Right lobe of liver (tissue), 4 donors: Measurements from ENCODE around the gene HSPB9.

Experiments used
- POLR2A ChIP-seq: fragments of 450-650 bp; IDR thresholded peaks from one replicate; pipeline ENCODE4 v1.6.1; 2017; ENCODE audit warnings: antibody characterized with exemption, mild to moderate bottlenecking
- TF ChIP-seq, protein P1 (sequence below), 4 donors: fragments of 200-600 bp in 3 of 4; fragments of 450-650 bp in 1 of 4; IDR thresholded peaks; one replicate each; pipeline versions ENCODE4 v1.5.1 to v1.8.0; 2016 to 2022; ENCODE audit warnings: antibody characterized with exemption in 4 of 4, mild to moderate bottlenecking in 2 of 4
- donor health status: DM: no; HTN: no; CAD: no.
- donor health status: DM: no; HTN: no; CAD: no.
- donor health status: DM: no; HTN: yes; CAD: no.

DNA sequence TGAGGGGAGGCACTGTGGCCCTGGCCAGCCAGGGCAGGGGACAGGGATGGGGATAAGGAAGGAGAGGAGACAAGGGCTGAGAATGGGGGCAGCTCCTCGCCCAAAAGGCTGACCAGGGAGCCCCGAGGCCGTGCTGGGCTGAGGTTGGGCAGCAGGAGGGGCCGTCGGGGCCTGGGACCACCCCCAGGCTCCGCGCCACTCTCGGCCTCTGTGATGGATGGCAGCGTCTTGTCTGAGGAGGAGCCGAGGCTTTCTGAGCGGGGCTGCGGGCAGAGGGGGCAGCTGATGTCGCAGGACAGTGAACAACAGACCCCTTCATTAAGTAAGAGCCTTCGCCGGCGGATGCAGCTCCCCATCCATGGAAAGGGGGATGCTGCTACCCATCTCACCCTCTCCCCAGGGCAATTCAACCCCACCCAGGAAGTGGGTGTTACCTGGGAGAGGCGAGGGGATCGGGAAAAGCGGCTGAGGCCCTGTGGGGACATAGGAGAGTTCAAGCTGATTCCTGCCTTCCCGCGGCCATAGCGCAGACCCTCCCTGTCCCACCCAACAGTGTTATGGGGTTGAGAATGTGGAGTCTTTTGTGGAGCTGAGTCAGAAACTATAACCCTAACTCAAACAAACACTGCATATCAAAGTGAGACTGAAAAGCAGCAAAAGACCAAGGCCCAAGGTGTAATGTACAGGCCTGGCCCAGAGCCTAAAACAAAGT is 41.2 kb downstream of the HSPB9 start:
- TF ChIP-seq, protein P1, sequence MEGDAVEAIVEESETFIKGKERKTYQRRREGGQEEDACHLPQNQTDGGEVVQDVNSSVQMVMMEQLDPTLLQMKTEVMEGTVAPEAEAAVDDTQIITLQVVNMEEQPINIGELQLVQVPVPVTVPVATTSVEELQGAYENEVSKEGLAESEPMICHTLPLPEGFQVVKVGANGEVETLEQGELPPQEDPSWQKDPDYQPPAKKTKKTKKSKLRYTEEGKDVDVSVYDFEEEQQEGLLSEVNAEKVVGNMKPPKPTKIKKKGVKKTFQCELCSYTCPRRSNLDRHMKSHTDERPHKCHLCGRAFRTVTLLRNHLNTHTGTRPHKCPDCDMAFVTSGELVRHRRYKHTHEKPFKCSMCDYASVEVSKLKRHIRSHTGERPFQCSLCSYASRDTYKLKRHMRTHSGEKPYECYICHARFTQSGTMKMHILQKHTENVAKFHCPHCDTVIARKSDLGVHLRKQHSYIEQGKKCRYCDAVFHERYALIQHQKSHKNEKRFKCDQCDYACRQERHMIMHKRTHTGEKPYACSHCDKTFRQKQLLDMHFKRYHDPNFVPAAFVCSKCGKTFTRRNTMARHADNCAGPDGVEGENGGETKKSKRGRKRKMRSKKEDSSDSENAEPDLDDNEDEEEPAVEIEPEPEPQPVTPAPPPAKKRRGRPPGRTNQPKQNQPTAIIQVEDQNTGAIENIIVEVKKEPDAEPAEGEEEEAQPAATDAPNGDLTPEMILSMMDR (IDR thresholded peaks at IDR 0.05) = no peak
- no peak for TF ChIP-seq POLR2A
